Activated CD8-positive, alpha-beta memory T cell treated with anti-CD3 and anti-CD28 coated beads, Interleukin-2, amount 50 U/mL, for 1 hour (primary cell): ENCODE data around the gene FBXO17.

Source experiments
- DNase-seq: peaks from one replicate; pipeline ENCODE4 v3.0.0-alpha.2; 2020; ENCODE audit errors: extremely low read depth

FBXO17 gene

GRCh38 chr19:38891771-38892170 is 83.8 kb downstream of the FBXO17 start:
- DNase-seq: no peak
